SK-N-SH (cell line): Measurements from ENCODE around the gene SHROOM1.

Experiments used
- EP300 ChIP-seq, 2 experiments: IDR thresholded peaks; 2 replicates each; pipeline versions ENCODE4 v1.4.0 to v1.6.1; 2012; ENCODE audit warnings: borderline replicate concordance in 1 of 2, low read depth in 1 of 2, low read length in 1 of 2
- GATA2 ChIP-seq: sonication (generic); formaldehyde crosslinking; IDR thresholded peaks from 2 replicates; pipeline ENCODE4 v1.5.0; 2020; ENCODE audit warnings: mild to moderate bottlenecking, missing genetic modification reagents
- RAD21 ChIP-seq: IDR thresholded peaks from 2 replicates; pipeline ENCODE4 v1.6.1; 2012; ENCODE audit warnings: mild to moderate bottlenecking, low read length
- TF ChIP-seq, protein P1 (sequence below): fragments of 200-600 bp; sonication (generic); IDR thresholded peaks from 2 replicates; pipeline ENCODE4 v1.6.1; 2017; ENCODE audit warnings: antibody characterized with exemption, mild to moderate bottlenecking, moderate library complexity

GRCh38 chr5:132774896-132775295, 55.6 kb downstream of the SHROOM1 start:
- TF ChIP-seq, protein P1, sequence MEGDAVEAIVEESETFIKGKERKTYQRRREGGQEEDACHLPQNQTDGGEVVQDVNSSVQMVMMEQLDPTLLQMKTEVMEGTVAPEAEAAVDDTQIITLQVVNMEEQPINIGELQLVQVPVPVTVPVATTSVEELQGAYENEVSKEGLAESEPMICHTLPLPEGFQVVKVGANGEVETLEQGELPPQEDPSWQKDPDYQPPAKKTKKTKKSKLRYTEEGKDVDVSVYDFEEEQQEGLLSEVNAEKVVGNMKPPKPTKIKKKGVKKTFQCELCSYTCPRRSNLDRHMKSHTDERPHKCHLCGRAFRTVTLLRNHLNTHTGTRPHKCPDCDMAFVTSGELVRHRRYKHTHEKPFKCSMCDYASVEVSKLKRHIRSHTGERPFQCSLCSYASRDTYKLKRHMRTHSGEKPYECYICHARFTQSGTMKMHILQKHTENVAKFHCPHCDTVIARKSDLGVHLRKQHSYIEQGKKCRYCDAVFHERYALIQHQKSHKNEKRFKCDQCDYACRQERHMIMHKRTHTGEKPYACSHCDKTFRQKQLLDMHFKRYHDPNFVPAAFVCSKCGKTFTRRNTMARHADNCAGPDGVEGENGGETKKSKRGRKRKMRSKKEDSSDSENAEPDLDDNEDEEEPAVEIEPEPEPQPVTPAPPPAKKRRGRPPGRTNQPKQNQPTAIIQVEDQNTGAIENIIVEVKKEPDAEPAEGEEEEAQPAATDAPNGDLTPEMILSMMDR, result no peak
- no peak for TF ChIP-seq GATA2 (CRISPR knock-in tag)
- no peak for TF ChIP-seq EP300 (IDR thresholded peaks at IDR 0.05; ENCODE audit: borderline replicate concordance in 1 of 2, low read depth in 1 of 2, low read length in 1 of 2)
- no peak for TF ChIP-seq RAD21
